Body of pancreas (tissue), 4 donors: ENCODE measurements around the gene SYNE1. TPM values are rescaled to one million over a fixed set of nuclear protein-coding genes. Genes with fewer than 3 reads are reported as not detected.

Experiments used
- ATAC-seq: fragments of 150-250 bp; one replicate; pipeline ENCODE4 v1.9.1; 2016
- DNase-seq, 4 donors: peaks; one replicate each; pipeline ENCODE4 v3.0.0-alpha.2; 2019
- H3K27ac ChIP-seq, 4 donors: fragments of 200-600 bp; sonication (generic); 1 replicate in 3 of 4; 2 replicates in 1 of 4; pipeline versions ENCODE4 v1.5.1 to v1.6.1; 2016 to 2019; ENCODE audit warnings: mild to moderate bottlenecking in 1 of 4, mixed read lengths in 1 of 4, moderate library complexity in 1 of 4
- H3K27me3 ChIP-seq, 2 donors: fragments of 200-600 bp; sonication (generic); one replicate each; pipeline ENCODE4 v1.6.0; 2016; ENCODE audit warnings: mild to moderate bottlenecking in 1 of 2
- H3K36me3 ChIP-seq, 2 donors: fragments of 200-600 bp; sonication (generic); replicated peaks in 1 of 2; 2 replicates each; pipeline ENCODE4 v1.5.1; 2016; ENCODE audit warnings: low read depth in 2 of 2; ENCODE audit not compliant: insufficient read depth in 1 of 2
- H3K4me1 ChIP-seq: fragments of 200-600 bp; sonication (generic); one replicate; pipeline ENCODE4 v1.6.0; 2016
- H3K4me3 ChIP-seq, 2 donors: fragments of 200-600 bp; sonication (generic); 1 replicate in 1 of 2; 2 replicates in 1 of 2; pipeline ENCODE4 v1.5.1; 2016 to 2019
- H3K9me3 ChIP-seq, 3 donors: fragments of 200-600 bp; sonication (generic); 1 replicate in 2 of 3; 2 replicates in 1 of 3; pipeline ENCODE4 v1.5.1; 2016
- POLR2A ChIP-seq, 3 donors: fragments of 450-650 bp; IDR thresholded peaks; one replicate each; pipeline ENCODE4 v1.6.1; 2016; ENCODE audit warnings: antibody characterized with exemption in 3 of 3, mild to moderate bottlenecking in 2 of 3
- WGBS, 2 donors: methylation state at CpG; one replicate each; pipeline ENCODE4 v1.1.5; 2017; 5-methylcytosine and 5-hydroxymethylcytosine counted together
- intact Hi-C: fragments of 100-400 bp; cut with DNase I; formaldehyde crosslinking; loops from one replicate; pipeline ENCODE4 v1.15.1; 2023
- total RNA-seq, 2 donors: library from RNA; depleted of rRNA; stranded (reverse); fragments of >200 nt; gene quantifications; one replicate each; pipeline ENCODE4 v1.1.0, GENCODE V29; 2016
- TF ChIP-seq, protein P1 (sequence below), 7 experiments: fragments of 450-650 bp in 4 of 7; fragments of 200-600 bp in 3 of 7; sonication (generic) in 3 of 7; IDR thresholded peaks; one replicate each; pipeline ENCODE4 v1.5.1; 2016 to 2019; ENCODE audit warnings: antibody characterized with exemption in 7 of 7

Gene SYNE1
- total RNA-seq, 2 donors from 2014 or later: 109 to 123 TPM

DNA sequence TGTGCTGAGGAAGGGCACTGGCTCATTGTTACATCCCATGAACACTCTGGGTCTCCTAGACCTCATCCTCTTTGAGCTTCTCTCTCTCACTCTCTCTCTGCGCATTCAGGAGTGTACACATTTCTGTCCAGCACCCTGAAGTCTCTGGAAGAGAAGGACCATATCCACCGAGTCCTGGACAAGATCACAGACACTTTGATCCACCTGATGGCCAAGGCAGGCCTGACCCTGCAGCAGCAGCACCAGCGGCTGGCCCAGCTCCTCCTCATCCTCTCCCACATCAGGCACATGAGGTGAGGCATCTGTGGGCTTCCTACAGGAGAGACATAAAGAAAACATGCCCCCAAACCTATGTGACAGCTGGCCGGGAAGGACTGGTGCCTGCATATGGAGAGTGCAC, 542.9 kb downstream of the SYNE1 start:
- Histone ChIP-seq H3K4me3 (no peak overlapping the region), H3K36me3 (no peaks in the 10 kb centered on the region), H3K4me1 (no peaks in the 10 kb centered on the region), H3K27ac (no peak overlapping the region), H3K9me3 (no peaks in the 10 kb centered on the region), H3K27me3 (no peaks in the 10 kb centered on the region)
- ATAC-seq: no peak
- intact Hi-C loops: no loop called here
- 65 to 68% methylated on average over 4 of the region's 4 CpGs for WGBS, 2 donors
- no peak for TF ChIP-seq POLR2A (IDR thresholded peaks at IDR 0.05)
- TF ChIP-seq, protein P1, sequence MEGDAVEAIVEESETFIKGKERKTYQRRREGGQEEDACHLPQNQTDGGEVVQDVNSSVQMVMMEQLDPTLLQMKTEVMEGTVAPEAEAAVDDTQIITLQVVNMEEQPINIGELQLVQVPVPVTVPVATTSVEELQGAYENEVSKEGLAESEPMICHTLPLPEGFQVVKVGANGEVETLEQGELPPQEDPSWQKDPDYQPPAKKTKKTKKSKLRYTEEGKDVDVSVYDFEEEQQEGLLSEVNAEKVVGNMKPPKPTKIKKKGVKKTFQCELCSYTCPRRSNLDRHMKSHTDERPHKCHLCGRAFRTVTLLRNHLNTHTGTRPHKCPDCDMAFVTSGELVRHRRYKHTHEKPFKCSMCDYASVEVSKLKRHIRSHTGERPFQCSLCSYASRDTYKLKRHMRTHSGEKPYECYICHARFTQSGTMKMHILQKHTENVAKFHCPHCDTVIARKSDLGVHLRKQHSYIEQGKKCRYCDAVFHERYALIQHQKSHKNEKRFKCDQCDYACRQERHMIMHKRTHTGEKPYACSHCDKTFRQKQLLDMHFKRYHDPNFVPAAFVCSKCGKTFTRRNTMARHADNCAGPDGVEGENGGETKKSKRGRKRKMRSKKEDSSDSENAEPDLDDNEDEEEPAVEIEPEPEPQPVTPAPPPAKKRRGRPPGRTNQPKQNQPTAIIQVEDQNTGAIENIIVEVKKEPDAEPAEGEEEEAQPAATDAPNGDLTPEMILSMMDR (IDR thresholded peaks at IDR 0.05): no peak
- no peak for DNase-seq

DNA sequence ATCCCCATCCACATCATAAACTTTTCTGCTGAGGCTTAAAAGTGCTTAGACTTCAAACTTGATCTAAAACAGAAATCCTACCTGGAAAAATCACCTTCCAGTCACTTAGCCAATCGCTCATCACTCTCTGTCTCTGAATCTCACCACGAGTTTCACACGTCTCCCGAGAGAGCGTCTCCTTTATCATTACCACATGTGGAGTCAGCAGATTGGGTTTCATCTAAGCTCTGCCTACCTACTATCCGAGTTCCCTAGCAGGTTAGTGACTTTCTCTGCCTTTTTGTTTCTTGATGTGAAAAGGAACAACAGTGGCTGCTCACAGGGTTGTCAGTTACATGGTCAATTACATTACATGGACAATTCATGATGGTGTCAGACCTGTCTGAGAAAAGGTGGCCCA, 543.5 kb downstream of the SYNE1 start:
- no peaks in the 10 kb centered on the region for H3K36me3 ChIP-seq
- no peaks in the 10 kb centered on the region for H3K4me1 ChIP-seq
- intact Hi-C loops: no loop called here
- TF ChIP-seq, protein P1 (IDR thresholded peaks at IDR 0.05): no peak
- no peak for TF ChIP-seq POLR2A (IDR thresholded peaks at IDR 0.05)
- H3K4me3 ChIP-seq: no peak overlapping the region
- no peaks in the 10 kb centered on the region for H3K9me3 ChIP-seq
- no peak for DNase-seq
- H3K27ac ChIP-seq: no peak overlapping the region
- no peaks in the 10 kb centered on the region for H3K27me3 ChIP-seq
- 37 to 40% methylated on average over 6 of the region's 6 CpGs for WGBS, 2 donors
- no peak for ATAC-seq

DNA sequence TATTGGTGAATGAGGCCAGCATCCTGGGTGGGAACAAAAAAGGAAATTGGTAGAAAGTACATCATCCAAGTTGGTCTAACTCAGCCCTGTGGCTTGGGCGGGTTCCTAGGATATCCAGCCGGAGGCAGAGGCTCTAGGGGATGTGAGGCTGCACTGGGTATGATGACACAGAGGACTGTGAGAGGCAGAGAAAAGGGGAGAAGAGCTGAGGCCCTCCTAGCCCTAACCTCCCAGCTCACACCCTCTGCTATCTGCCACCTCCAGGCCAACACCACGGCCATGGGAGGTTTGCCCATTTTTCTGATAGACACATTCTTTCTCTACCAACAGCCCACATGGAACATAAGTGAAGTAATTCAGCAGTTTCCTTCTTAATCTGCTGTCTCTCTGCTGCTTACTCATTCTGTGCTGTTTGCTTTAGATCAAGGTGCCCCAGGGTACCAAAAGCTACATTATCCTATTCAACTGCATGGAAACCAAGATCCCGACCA, 545.3 kb downstream of the SYNE1 start:
- no peaks in the 10 kb centered on the region for H3K4me1 ChIP-seq
- intact Hi-C loops: no loop called here
- 61 to 62% methylated on average over 4 of the region's 4 CpGs for WGBS, 2 donors
- H3K9me3 ChIP-seq: no peaks in the 10 kb centered on the region
- H3K36me3 ChIP-seq: no peaks in the 10 kb centered on the region
- ATAC-seq (no peak), DNase-seq (no peak)
- no peak overlapping the region for H3K27ac ChIP-seq
- H3K27me3 ChIP-seq: no peaks in the 10 kb centered on the region
- no peak overlapping the region for H3K4me3 ChIP-seq
- TF ChIP-seq, protein P1 (IDR thresholded peaks at IDR 0.05): no peak
- no peak for TF ChIP-seq POLR2A (IDR thresholded peaks at IDR 0.05)

DNA sequence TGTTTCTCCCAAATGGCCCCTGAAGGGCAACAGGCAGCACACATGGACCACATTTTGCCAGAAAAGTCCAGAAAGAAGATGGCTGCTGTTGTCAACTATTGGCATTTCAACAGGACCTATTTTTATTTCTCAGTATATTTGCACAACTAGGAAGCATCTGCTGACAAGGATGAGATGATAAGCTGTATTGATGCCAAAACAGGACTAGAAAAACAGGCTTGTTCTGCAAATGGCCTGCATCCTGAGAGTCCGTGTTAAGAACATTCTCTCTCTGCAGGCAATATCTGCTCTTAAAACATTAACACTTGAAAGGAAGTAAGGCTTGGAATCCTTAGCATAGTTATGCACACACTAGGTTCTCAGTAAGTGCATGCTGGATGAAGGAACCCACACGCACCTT, 546.0 kb downstream of the SYNE1 start:
- H3K9me3 ChIP-seq: no peaks in the 10 kb centered on the region
- H3K4me1 ChIP-seq: no peaks in the 10 kb centered on the region
- TF ChIP-seq, protein P1 (IDR thresholded peaks at IDR 0.05): no peak
- no peak for TF ChIP-seq POLR2A (IDR thresholded peaks at IDR 0.05)
- ATAC-seq: no peak
- WGBS, 2 donors: 30 to 38% methylated on average over 2 of the region's 2 CpGs
- DNase-seq: no peak
- intact Hi-C loops: no loop called here
- no peaks in the 10 kb centered on the region for H3K36me3 ChIP-seq
- H3K27ac ChIP-seq: no peak overlapping the region
- H3K4me3 ChIP-seq: no peak overlapping the region
- H3K27me3 ChIP-seq: no peaks in the 10 kb centered on the region

DNA sequence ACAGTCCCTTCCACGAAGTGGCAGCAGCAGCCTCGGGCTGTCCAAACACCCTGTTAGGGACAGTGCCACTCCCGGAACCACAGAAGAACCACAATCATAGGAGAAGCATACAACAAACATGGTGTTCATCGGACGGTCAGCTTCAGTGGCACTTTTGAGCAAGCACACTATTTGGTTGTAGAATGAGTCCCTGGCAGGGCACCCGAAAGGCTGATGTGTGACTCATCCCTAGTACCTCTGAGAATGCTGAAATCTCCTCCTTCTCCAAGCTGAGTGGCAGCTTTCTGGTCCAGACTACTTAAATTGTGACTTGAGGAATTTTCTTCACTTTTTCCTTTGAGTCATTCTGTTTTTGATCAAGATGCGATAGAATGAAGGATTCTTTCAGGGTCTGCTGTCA, 547.2 kb downstream of the SYNE1 start:
- ATAC-seq: no peak
- Histone ChIP-seq H3K9me3 (no peaks in the 10 kb centered on the region), H3K27ac (no peak overlapping the region), H3K4me1 (no peaks in the 10 kb centered on the region), H3K4me3 (no peak overlapping the region), H3K36me3 (no peaks in the 10 kb centered on the region), H3K27me3 (no peaks in the 10 kb centered on the region)
- no peak for TF ChIP-seq POLR2A (IDR thresholded peaks at IDR 0.05)
- TF ChIP-seq, protein P1 (IDR thresholded peaks at IDR 0.05): no peak
- 77 to 81% methylated on average over 6 to 7 of the region's 7 CpGs for WGBS, 2 donors
- intact Hi-C loops: no loop called here
- DNase-seq: no peak
